ENCODE measurements around the gene GRID1.

Gene GRID1

GRCh38 chr10:85665681-85666080, 700.9 kb downstream of the GRID1 start:
- DNase-seq: no peak

- DNase-seq: no peak
Observed at GRCh38 chr10:85665078-85665477, 701.5 kb downstream of the GRID1 start.

GRCh38 chr10:85661123-85661522, 705.5 kb downstream of the GRID1 start:
- no peak for DNase-seq

GRCh38 chr10:85659331-85659730, 707.3 kb downstream of the GRID1 start:
- no peak for DNase-seq

- no peak for DNase-seq
Observed at GRCh38 chr10:85658518-85658917, 708.1 kb downstream of the GRID1 start.

GRCh38 chr10:85657476-85658113, 709.0 kb downstream of the GRID1 start:
- DNase-seq: no peak

GRCh38 chr10:85655411-85655810, 711.2 kb downstream of the GRID1 start:
- DNase-seq: no peak

- no peak for DNase-seq
Observed at GRCh38 chr10:85651497-85651882, 715.1 kb downstream of the GRID1 start.

GRCh38 chr10:85650791-85651496, 715.7 kb downstream of the GRID1 start:
- DNase-seq: no peak

- DNase-seq: no peak
Observed at GRCh38 chr10:85649461-85649860, 717.1 kb downstream of the GRID1 start.

GRCh38 chr10:85648279-85648754, 718.3 kb downstream of the GRID1 start:
- DNase-seq: no peak

GRCh38 chr10:85647741-85648140, 718.9 kb downstream of the GRID1 start:
- no peak for DNase-seq

- DNase-seq: no peak
Observed at GRCh38 chr10:85645926-85646711, 720.5 kb downstream of the GRID1 start.

- DNase-seq: no peak
Observed at GRCh38 chr10:85645053-85645452, 721.5 kb downstream of the GRID1 start.

GRCh38 chr10:85643845-85644525, 722.6 kb downstream of the GRID1 start:
- no peak for DNase-seq

GRCh38 chr10:85643171-85643844, 723.3 kb downstream of the GRID1 start:
- DNase-seq: no peak

- DNase-seq: no peak
Observed at GRCh38 chr10:85642421-85643170, 724.0 kb downstream of the GRID1 start.

GRCh38 chr10:85642082-85642420, 724.5 kb downstream of the GRID1 start:
- no peak for DNase-seq

- DNase-seq: no peak
Observed at GRCh38 chr10:85641479-85642009, 725.1 kb downstream of the GRID1 start.

GRCh38 chr10:85638797-85639196, 727.8 kb downstream of the GRID1 start:
- no peak for DNase-seq

GRCh38 chr10:85635650-85636049, 730.9 kb downstream of the GRID1 start:
- DNase-seq: no peak

GRCh38 chr10:85624511-85624910, 742.1 kb downstream of the GRID1 start:
- no peak for DNase-seq
